Measurements from ENCODE around the gene FAM72D. TPM values are rescaled to one million over a fixed set of nuclear protein-coding genes. Genes with fewer than 3 reads are reported as not detected.
"Not testable (repeated sequence)": the region's sequence is repeated elsewhere in the genome, so short reads cannot be mapped to it uniquely, and the experiment has no call there.

FAM72D gene
- total RNA-seq, 1 donor from 2014 or later, result 8.7 TPM

DNA sequence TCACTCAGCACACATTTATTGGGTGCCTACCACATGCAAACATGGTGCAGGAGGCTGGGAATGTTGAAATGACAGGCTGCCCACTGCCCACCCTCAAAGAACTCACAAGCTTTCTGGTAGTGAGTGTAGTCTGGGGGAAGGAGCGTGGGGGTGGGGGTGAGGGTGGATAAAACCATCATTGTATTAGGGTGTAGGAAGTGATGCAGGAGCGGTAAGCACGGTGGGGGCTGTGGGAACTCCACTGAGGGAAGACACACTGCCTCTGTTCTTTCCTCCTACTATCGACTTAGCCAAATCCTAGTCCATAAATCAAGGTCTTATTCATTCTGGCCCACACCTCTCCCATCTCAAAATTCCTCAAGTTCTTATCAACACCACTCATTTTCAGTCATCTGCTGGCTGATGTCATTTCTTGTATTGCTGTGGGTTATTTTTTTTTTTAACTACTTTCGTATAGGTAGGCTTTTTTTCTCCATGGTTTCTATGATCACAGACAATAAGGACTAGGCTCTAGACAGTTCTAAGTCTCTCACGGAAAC lies 21.7 kb upstream of the FAM72D start:
- H3K27ac Mint-ChIP-seq; H3K4me3 Mint-ChIP-seq; H3K9me3 Mint-ChIP-seq; DNase-seq (ENCODE audit: low spot score); H3K4me1 Mint-ChIP-seq (ENCODE audit: low read depth); intact Hi-C loops (cut with micrococcal nuclease); H3K36me3 Mint-ChIP-seq (ENCODE audit: low read depth); H3K27me3 Mint-ChIP-seq (ENCODE audit: insufficient read depth): not testable (repeated sequence)

DNA sequence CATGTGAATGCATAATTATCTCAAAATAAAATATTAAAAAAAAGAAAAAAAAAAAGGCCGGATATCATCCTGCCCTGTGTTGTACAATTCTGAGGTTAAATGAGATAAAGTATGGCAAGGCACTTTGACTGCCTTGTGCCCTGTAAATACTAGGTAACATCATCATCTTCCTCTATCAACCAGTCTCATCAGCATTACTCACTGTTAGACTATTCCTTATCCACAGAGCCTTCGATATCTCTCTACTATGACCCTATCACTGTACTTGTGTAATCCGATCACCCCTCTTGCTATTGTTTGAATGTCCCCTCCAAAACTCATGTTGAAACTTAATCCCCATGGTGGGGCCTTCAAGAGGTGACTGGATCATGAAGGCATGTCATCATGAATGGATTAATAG lies 18.9 kb upstream of the FAM72D start:
- intact Hi-C loops (cut with micrococcal nuclease); H3K4me1 Mint-ChIP-seq (ENCODE audit: low read depth); H3K27ac Mint-ChIP-seq: not testable (repeated sequence)

GRCh38 chr1:145077872-145078786 lies 17.6 kb upstream of the FAM72D start:
- H3K9me3 Mint-ChIP-seq; H3K4me3 Mint-ChIP-seq; DNase-seq (ENCODE audit: low spot score); H3K27ac Mint-ChIP-seq; H3K36me3 Mint-ChIP-seq (ENCODE audit: low read depth); H3K4me1 Mint-ChIP-seq (ENCODE audit: low read depth); H3K27me3 Mint-ChIP-seq (ENCODE audit: insufficient read depth); intact Hi-C loops (cut with micrococcal nuclease): not testable (repeated sequence)

More for the DNA sequence above, 18.9 kb upstream of the FAM72D start:
- not testable (repeated sequence) for H3K4me3 Mint-ChIP-seq; DNase-seq (ENCODE audit: low spot score); H3K27me3 Mint-ChIP-seq (ENCODE audit: insufficient read depth); H3K36me3 Mint-ChIP-seq (ENCODE audit: low read depth); H3K9me3 Mint-ChIP-seq

DNA sequence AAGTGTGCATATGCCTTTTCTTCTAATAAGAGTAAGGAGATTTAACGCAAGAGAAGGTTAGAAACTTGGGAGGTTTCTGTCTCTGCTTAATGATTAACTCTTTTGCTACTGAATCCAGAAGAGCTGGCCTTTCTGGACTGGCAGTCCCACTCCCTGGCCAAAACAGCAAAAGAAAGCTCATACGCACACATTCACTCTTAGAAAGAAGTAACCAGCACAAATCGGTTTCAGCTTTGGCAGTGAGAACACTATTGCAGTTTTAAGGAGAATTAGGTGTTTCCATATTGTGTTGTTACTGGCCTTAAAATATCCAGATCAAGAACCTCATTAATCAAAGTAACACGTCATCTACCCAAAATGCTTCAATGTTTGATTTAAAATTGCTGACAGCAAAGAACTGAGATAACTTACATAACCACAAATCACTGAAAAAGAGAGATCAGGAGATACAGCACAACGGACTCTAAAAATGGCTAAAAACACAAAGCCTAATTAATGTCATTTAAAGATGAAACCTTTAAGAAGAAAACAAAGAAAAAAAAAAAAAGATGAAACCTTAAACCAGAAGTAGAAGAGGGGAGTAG lies 16.9 kb upstream of the FAM72D start:
- H3K4me1 Mint-ChIP-seq (ENCODE audit: low read depth); H3K9me3 Mint-ChIP-seq; H3K27ac Mint-ChIP-seq; H3K4me3 Mint-ChIP-seq; H3K36me3 Mint-ChIP-seq (ENCODE audit: low read depth); DNase-seq (ENCODE audit: low spot score); intact Hi-C loops (cut with micrococcal nuclease); H3K27me3 Mint-ChIP-seq (ENCODE audit: insufficient read depth): not testable (repeated sequence)

DNA sequence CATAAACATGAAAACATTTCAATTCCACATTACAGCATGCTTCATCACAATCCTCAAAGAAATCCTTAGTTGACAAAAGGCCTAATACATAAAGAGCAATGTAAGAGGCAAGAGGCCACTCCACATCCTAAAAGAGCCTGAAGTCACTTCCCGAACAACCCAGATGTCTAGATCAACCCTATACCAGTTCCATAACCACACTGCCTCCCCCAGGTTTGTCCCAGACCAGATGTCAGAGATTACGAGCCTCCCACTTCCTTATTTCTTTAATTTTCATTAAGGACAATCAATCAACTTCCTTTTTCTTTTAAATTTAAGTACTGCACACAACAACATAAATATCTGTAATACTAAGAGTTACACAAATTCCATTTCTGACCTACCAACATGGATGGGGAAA lies 16.0 kb upstream of the FAM72D start:
- H3K9me3 Mint-ChIP-seq; intact Hi-C loops (cut with micrococcal nuclease); DNase-seq (ENCODE audit: low spot score); H3K4me1 Mint-ChIP-seq (ENCODE audit: low read depth); H3K27me3 Mint-ChIP-seq (ENCODE audit: insufficient read depth); H3K4me3 Mint-ChIP-seq; H3K36me3 Mint-ChIP-seq (ENCODE audit: low read depth); H3K27ac Mint-ChIP-seq: not testable (repeated sequence)

DNA sequence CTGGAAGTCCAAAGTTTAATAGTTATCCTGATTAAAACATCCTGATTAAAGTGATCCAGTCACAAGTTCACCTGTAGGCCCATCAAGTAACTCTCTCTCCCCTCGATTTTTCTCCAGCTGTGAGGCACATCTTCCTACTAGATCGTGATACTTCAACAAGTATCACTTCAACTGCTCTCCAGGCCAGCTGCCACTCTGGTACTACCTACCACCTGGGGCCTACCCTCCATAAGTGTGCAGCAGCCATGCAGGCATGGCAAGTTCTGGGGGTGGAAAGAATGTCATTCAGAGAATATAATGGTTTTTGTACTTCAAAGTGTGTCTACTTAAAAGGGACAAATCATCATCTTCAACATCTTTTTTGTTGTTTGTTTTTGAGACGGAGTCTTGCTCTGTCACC lies 15.6 kb upstream of the FAM72D start:
- H3K36me3 Mint-ChIP-seq (ENCODE audit: low read depth); DNase-seq (ENCODE audit: low spot score); intact Hi-C loops (cut with micrococcal nuclease): not testable (repeated sequence)

GRCh38 chr1:145082483-145083255 lies 13.1 kb upstream of the FAM72D start:
- intact Hi-C loops (cut with micrococcal nuclease); H3K9me3 Mint-ChIP-seq; H3K4me1 Mint-ChIP-seq (ENCODE audit: low read depth): not testable (repeated sequence)

More for the DNA sequence above, 15.6 kb upstream of the FAM72D start:
- H3K9me3 Mint-ChIP-seq; H3K27ac Mint-ChIP-seq; H3K27me3 Mint-ChIP-seq (ENCODE audit: insufficient read depth); H3K4me3 Mint-ChIP-seq; H3K4me1 Mint-ChIP-seq (ENCODE audit: low read depth): not testable (repeated sequence)

GRCh38 chr1:145093517-145094149 lies 2.1 kb upstream of the FAM72D start:
- H3K36me3 Mint-ChIP-seq (ENCODE audit: low read depth); H3K9me3 Mint-ChIP-seq; H3K4me1 Mint-ChIP-seq (ENCODE audit: low read depth); intact Hi-C loops (cut with micrococcal nuclease); DNase-seq (ENCODE audit: low spot score); H3K27me3 Mint-ChIP-seq (ENCODE audit: insufficient read depth): not testable (repeated sequence)
- peak overlapping the region; percentile 91 for H3K4me3 Mint-ChIP-seq
- peak overlapping the region; percentile 84 for H3K27ac Mint-ChIP-seq

More at GRCh38 chr1:145082483-145083255, 13.1 kb upstream of the FAM72D start:
- not testable (repeated sequence) for H3K4me3 Mint-ChIP-seq; DNase-seq (ENCODE audit: low spot score); H3K27ac Mint-ChIP-seq; H3K36me3 Mint-ChIP-seq (ENCODE audit: low read depth); H3K27me3 Mint-ChIP-seq (ENCODE audit: insufficient read depth)

- DNase-seq (ENCODE audit: low spot score); H3K27ac Mint-ChIP-seq; H3K4me1 Mint-ChIP-seq (ENCODE audit: low read depth); H3K9me3 Mint-ChIP-seq; H3K36me3 Mint-ChIP-seq (ENCODE audit: low read depth); intact Hi-C loops (cut with micrococcal nuclease); H3K27me3 Mint-ChIP-seq (ENCODE audit: insufficient read depth); H3K4me3 Mint-ChIP-seq: not testable (repeated sequence)
Measured at GRCh38 chr1:145094655-145095211, 1.0 kb upstream of the FAM72D start.

- DNase-seq (ENCODE audit: low spot score); H3K27me3 Mint-ChIP-seq (ENCODE audit: insufficient read depth); H3K4me1 Mint-ChIP-seq (ENCODE audit: low read depth); H3K36me3 Mint-ChIP-seq (ENCODE audit: low read depth); intact Hi-C loops (cut with micrococcal nuclease); H3K27ac Mint-ChIP-seq; H3K9me3 Mint-ChIP-seq; H3K4me3 Mint-ChIP-seq: not testable (repeated sequence)
Measured at GRCh38 chr1:145101725-145102124, 6.0 kb downstream of the FAM72D start.

DNA sequence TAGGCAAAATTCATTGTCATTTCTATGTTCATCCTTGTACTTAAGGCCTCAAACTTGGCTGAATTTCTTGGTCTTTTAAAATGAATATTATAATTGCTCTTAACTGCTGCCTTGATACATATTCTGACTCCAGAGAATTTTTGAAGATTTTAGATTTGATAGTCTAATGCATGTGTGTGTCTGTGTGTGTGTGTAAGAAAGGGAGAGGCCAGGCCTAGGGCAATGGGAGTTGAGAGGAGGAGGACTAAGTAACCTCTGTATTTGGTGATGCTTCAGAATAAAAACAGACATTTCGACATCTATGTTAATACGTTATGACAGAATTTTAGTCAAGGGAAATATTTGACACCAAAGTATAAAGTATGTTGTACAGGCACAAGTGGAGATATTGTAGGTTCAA lies 7.5 kb downstream of the FAM72D start:
- H3K36me3 Mint-ChIP-seq (ENCODE audit: low read depth); intact Hi-C loops (cut with micrococcal nuclease); H3K9me3 Mint-ChIP-seq; H3K4me3 Mint-ChIP-seq; H3K27me3 Mint-ChIP-seq (ENCODE audit: insufficient read depth); DNase-seq (ENCODE audit: low spot score); H3K27ac Mint-ChIP-seq; H3K4me1 Mint-ChIP-seq (ENCODE audit: low read depth): not testable (repeated sequence)

DNA sequence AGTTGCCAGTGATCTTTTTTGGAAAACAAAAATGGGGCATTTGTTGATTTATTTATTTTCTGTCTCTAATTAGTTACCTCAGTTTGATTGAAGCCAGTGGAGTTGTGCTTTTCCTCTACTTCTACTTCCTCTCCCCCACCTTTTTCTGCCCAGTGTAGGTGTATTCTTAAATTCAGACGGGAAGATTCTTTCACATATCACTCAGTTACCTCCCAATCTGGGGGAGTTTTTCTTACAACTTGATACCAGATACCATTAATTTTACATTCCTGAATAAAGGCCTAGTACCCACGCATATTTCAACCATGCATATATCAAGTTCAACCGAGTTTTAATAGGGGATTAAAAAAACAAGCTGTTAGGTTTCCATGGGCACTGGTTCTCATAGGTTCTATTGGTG lies 15.9 kb downstream of the FAM72D start:
- H3K27ac Mint-ChIP-seq; intact Hi-C loops (cut with micrococcal nuclease); H3K27me3 Mint-ChIP-seq (ENCODE audit: insufficient read depth); H3K9me3 Mint-ChIP-seq; H3K4me1 Mint-ChIP-seq (ENCODE audit: low read depth); DNase-seq (ENCODE audit: low spot score); H3K4me3 Mint-ChIP-seq; H3K36me3 Mint-ChIP-seq (ENCODE audit: low read depth): not testable (repeated sequence)

Data from activated T-helper 1 cell treated with anti-CD3 and anti-CD28 coated beads, Interleukin-12 subunit alpha, Interleukin-12 subunit beta, Interleukin-2, Interleukin-4 antibody, amounts not matched to agents 30 ng/mL and 10 ng/mL and 1 ng/mL, durations not matched to agents 14 hours and 24 hours and 36 hours (primary cell).